ENCODE data around the gene NTN3. TPM values are rescaled to one million over a fixed set of nuclear protein-coding genes. Genes with fewer than 3 reads are reported as not detected.

Gene NTN3
- total RNA-seq, 1 donor from 2014 or later, result 1.5 TPM

DNA sequence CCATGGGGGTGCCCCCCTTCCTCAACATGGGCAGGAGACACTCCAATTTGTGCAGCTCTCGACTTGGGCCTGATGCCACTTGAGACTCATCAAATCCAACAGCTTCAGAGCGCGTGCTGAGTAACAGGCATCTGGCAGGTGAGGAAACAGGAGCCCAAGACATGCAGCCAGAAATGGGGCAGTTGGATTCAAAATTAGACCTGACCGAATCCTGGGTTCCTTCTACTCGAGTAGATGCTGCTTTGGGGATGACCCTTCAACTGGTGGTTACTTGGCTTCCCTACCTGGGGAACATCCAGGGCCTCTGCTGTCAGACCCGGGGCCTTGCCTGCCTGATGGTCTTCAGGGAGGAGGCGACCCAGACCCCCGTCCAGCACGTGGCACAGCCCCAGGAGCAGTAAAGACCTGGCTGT is 488 bp upstream of the NTN3 start:
- no peak for TF ChIP-seq CTCF (IDR thresholded peaks at IDR 0.05)
- Mint-ChIP-seq H3K4me3 (ENCODE audit: unreplicated experiment) (peak overlapping the region; percentile 2), H3K9me3 (ENCODE audit: low read depth) (no peaks in the 10 kb centered on the region), H3K27ac (ENCODE audit: unreplicated experiment) (peak overlapping the region; percentile 9), H3K36me3 (ENCODE audit: low read depth) (no peaks in the 10 kb centered on the region), H3K4me1 (ENCODE audit: low read depth) (peaks cover 25% of the 10 kb centered on the region), H3K27me3 (ENCODE audit: low read depth) (no peaks in the 10 kb centered on the region)
- no peak for DNase-seq (ENCODE audit: low spot score)

- peak; percentile 82 for DNase-seq (ENCODE audit: low spot score)
- no peaks in the 10 kb centered on the region for H3K9me3 Mint-ChIP-seq (ENCODE audit: low read depth)
- peaks cover 31% of the 10 kb centered on the region for H3K4me1 Mint-ChIP-seq (ENCODE audit: low read depth)
- TF ChIP-seq CTCF (IDR thresholded peaks at IDR 0.05), result no peak
- H3K4me3 Mint-ChIP-seq (ENCODE audit: unreplicated experiment), result no peak overlapping the region
- H3K27ac Mint-ChIP-seq (ENCODE audit: unreplicated experiment), result no peak overlapping the region
- H3K27me3 Mint-ChIP-seq (ENCODE audit: low read depth), result no peaks in the 10 kb centered on the region
- no peaks in the 10 kb centered on the region for H3K36me3 Mint-ChIP-seq (ENCODE audit: low read depth)
These were observed 773 bp downstream of the NTN3 start for GRCh38 chr16:2471653-2472487.

- H3K36me3 Mint-ChIP-seq (ENCODE audit: low read depth), result no peaks in the 10 kb centered on the region
These were observed 1.4 kb downstream of the NTN3 start for GRCh38 chr16:2472488-2472864.

DNA sequence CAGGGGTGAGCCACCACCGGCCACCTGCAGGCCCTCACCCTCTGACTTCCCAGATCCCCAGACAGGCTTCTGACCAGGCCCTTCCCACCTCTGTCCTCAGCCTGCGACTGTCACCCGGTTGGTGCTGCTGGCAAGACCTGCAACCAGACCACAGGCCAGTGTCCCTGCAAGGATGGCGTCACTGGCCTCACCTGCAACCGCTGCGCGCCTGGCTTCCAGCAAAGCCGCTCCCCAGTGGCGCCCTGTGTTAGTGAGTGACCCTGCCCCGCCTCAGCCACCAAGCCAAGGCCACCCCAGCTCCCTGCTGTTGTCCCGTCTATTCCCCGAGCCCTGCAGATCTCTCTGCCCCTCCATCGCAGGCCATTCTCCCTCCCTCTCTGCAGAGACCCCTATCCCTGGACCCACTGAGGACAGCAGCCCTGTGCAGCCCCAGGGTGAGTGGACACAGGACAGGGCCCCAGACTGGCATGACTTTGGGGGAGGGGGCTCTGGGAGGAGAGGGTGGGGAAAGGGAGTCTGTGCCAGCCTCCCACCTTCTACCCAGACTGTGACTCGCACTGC is 1.9 kb downstream of the NTN3 start:
- no peak for TF ChIP-seq CTCF (IDR thresholded peaks at IDR 0.05)

More at GRCh38 chr16:2472488-2472864, 1.4 kb downstream of the NTN3 start:
- H3K9me3 Mint-ChIP-seq (ENCODE audit: low read depth), result no peaks in the 10 kb centered on the region
- H3K4me3 Mint-ChIP-seq (ENCODE audit: unreplicated experiment), result no peak overlapping the region
- H3K27me3 Mint-ChIP-seq (ENCODE audit: low read depth), result no peaks in the 10 kb centered on the region
- DNase-seq (ENCODE audit: low spot score), result peak; percentile 90
- no peak for TF ChIP-seq CTCF (IDR thresholded peaks at IDR 0.05)
- no peak overlapping the region for H3K27ac Mint-ChIP-seq (ENCODE audit: unreplicated experiment)
- H3K4me1 Mint-ChIP-seq (ENCODE audit: low read depth), result peaks cover 31% of the 10 kb centered on the region

DNA sequence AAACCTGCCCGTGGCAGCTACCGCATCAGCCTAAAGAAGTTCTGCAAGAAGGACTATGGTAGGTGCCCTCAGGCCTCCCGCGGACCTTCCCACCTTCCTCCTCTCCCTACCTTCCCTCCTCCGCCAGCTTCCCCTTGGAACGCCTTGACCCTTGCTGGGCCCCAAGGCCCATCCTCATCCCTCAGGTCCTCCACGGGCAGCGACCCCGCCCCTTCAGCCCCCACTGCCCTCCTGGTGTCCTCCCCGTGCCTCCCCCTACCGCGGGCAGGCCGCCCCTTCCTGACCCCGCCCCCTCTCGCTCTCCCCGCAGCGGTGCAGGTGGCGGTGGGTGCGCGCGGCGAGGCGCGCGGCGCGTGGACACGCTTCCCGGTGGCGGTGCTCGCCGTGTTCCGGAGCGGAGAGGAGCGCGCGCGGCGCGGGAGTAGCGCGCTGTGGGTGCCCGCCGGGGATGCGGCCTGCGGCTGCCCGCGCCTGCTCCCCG is 2.4 kb downstream of the NTN3 start:
- Mint-ChIP-seq H3K36me3 (ENCODE audit: low read depth) (no peaks in the 10 kb centered on the region), H3K27ac (ENCODE audit: unreplicated experiment) (no peak overlapping the region), H3K4me3 (ENCODE audit: unreplicated experiment) (peak overlapping the region; percentile 60), H3K9me3 (ENCODE audit: low read depth) (no peaks in the 10 kb centered on the region), H3K27me3 (ENCODE audit: low read depth) (no peaks in the 10 kb centered on the region), H3K4me1 (ENCODE audit: low read depth) (peaks cover 37% of the 10 kb centered on the region)
- no peak for TF ChIP-seq CTCF (IDR thresholded peaks at IDR 0.05)
- peak; percentile 87 for DNase-seq (ENCODE audit: low spot score)

More for the DNA sequence above, 1.9 kb downstream of the NTN3 start:
- Mint-ChIP-seq H3K9me3 (ENCODE audit: low read depth) (no peaks in the 10 kb centered on the region), H3K27ac (ENCODE audit: unreplicated experiment) (no peak overlapping the region), H3K27me3 (ENCODE audit: low read depth) (no peaks in the 10 kb centered on the region), H3K4me1 (ENCODE audit: low read depth) (peaks cover 36% of the 10 kb centered on the region), H3K36me3 (ENCODE audit: low read depth) (no peaks in the 10 kb centered on the region), H3K4me3 (ENCODE audit: unreplicated experiment) (peak overlapping the region; percentile 60)
- DNase-seq (ENCODE audit: low spot score), result peak; percentile 88
